ENCODE measurements around the gene IFNG. TPM values are rescaled to one million over a fixed set of nuclear protein-coding genes. Genes with fewer than 3 reads are reported as not detected.
"Not testable (repeated sequence)": the region's sequence is repeated elsewhere in the genome, so short reads cannot be mapped to it uniquely, and the experiment has no call there.

Gene IFNG
- total RNA-seq, result 10 to 100 TPM in 2 of 5 donors, 1 to 10 TPM in 2, under 1 TPM in 1; 0.53 to 11.8 (median 1.6) TPM
- total RNA-seq (2013), result 19.3 TPM
- total RNA-seq, result 0.21 to 3,850 (median 36.1) reads per million in 29 experiments

DNA sequence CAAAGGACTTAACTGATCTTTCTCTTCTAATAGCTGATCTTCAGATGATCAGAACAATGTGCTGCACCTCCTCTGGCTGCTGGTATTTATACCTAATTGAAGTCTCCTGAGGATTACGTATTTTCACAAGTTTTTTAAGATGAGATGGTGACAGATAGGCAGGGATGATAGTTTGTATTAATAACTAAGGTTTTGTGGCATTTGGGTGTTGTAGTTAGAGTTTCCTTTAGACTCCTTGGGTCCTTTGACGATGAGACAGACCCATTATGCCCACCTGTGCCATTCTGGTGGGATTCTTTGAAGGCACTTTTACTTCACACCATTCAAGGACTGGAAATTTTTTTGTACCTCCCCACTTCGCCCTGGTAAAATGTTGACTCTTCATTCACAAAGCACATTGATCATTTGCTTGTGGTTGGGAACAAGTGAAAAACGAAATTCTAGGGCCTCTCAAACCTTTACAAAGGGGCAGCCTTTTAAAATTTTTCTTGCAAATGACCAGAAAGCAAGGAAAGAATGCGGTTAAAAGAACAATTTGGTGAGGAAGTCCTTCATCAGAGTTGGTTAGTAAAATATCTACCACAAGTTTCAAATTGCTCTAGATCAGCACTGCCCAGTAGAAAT is at the start of gene IFNG:
IFNG (minus strand) TSS at position 60 of the 624 bp plus-strand sequence. CDS start 125 bp downstream, outside the sequence.
- ATAC-seq (replicated peaks in 1 of 4), result peak; percentile 30 to 84 (median 58)
- whole genome bisulfite sequencing (ENCODE audit: insufficient coverage), result no CpG with 5 or more reads among the region's 5 CpGs
- no peaks in the 10 kb centered on the region for H3K36me3 Mint-ChIP-seq
- POLR2A ChIA-PET, result no interaction called here
- Histone ChIP-seq H3K36me3 (ENCODE audit: control insufficient read depth in 2 of 2, extremely low read depth in 1 of 2, insufficient read depth in 1 of 2, low read length in 1 of 2) (peaks cover 0 to 3% of the 10 kb centered on the region in 2 donors), H3K4me3 (ENCODE audit: control insufficient read depth in 1 of 2, extremely low read depth in 1 of 2, low read length in 1 of 2) (peak within 1 kb of the TSS in 1 of 2 donors; percentile 30), H3K9me3 (no peaks in the 10 kb centered on the region), H3K4me1 (ENCODE audit: control insufficient read depth in 1 of 2, extremely low read depth in 1 of 2, insufficient read depth in 2 of 2, low read length in 2 of 2) (peaks cover 2 to 4% of the 10 kb centered on the region in 2 experiments), H3K27me3 (replicated peaks in 1 of 2; ENCODE audit: control insufficient read depth in 2 of 2, extremely low read depth in 1 of 2, insufficient read depth in 2 of 2, low read length in 1 of 2) (no peaks in the 10 kb centered on the region), H3K27ac (ENCODE audit: low read length) (peak within 1 kb of the TSS; percentile 50)
- peak in 13 of 35 experiments; percentile 1 to 76 (median 10) for DNase-seq
- CTCF ChIA-PET, result interaction anchor here in 1 of 2 donors (0.7 to 3.3 kb wide), 6 partner anchors 14 to 119 kb away, joined by 3 to 41 read pairs (median 10); no protein-coding TSS in a partner anchor
- no peaks in the 10 kb centered on the region for H3K27me3 Mint-ChIP-seq
- peak within 1 kb of the TSS; percentile 43 to 67 (median 58) for H3K4me3 Mint-ChIP-seq
- H3K27ac Mint-ChIP-seq, result peak within 1 kb of the TSS; percentile 65
- H3K4me1 Mint-ChIP-seq, result peaks cover 8 to 46% (median 42%) of the 10 kb centered on the region in 3 donors
- H3K9me3 Mint-ChIP-seq, result no peaks in the 10 kb centered on the region

DNA sequence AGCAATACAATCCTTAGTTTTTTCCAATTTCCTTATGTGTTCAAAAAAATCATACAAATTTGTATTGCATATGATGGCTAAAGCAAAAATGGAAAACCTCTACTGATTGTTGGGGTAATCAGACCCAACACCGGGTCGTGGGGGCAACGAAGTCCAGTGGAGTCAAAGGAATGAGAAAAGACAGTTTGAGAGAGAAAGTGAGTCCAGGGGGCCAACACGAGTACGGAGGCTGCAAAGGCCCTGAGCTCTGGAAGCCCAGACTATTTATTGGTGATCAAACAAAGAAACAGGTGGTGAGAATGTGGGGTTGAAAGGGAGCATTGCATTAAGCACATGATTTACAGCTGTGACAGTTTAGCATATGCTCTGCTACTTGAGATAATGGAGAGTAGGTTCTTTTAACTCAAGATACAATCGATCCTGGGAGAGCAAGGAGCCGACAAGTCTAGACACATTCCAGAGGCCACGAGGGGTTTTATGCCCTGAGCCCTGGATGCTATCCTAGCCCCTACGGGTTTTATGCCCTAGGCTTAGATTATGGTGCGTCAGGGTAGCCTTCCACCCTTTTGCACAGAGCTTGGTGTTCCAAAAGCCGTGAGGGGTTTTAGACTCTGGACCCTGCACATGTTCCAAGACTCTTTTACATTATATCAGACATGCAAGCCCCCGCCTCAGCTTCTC is 49.6 kb upstream of the IFNG start:
- peaks cover 6 to 15% (median 11%) of the 10 kb centered on the region in 3 donors for H3K4me1 Mint-ChIP-seq
- H3K4me1 ChIP-seq (ENCODE audit: control insufficient read depth in 1 of 2, extremely low read depth in 1 of 2, insufficient read depth in 2 of 2, low read length in 2 of 2); DNase-seq; POLR2A ChIA-PET; ATAC-seq (replicated peaks in 1 of 4); H3K27ac ChIP-seq (ENCODE audit: low read length); H3K9me3 ChIP-seq; H3K4me3 Mint-ChIP-seq; H3K27me3 ChIP-seq (replicated peaks in 1 of 2; ENCODE audit: control insufficient read depth in 2 of 2, extremely low read depth in 1 of 2, insufficient read depth in 2 of 2, low read length in 1 of 2); H3K9me3 Mint-ChIP-seq; H3K4me3 ChIP-seq (ENCODE audit: control insufficient read depth in 1 of 2, extremely low read depth in 1 of 2, low read length in 1 of 2); H3K36me3 ChIP-seq (ENCODE audit: control insufficient read depth in 2 of 2, extremely low read depth in 1 of 2, insufficient read depth in 1 of 2, low read length in 1 of 2); H3K27me3 Mint-ChIP-seq; H3K27ac Mint-ChIP-seq; H3K36me3 Mint-ChIP-seq: not testable (repeated sequence)
- 89% methylated on average over 8 of the region's 12 CpGs for WGBS (ENCODE audit: insufficient coverage)
- CTCF ChIA-PET, result interaction anchor here in 1 of 2 donors (1.4 kb wide), 1 partner anchor 14 kb away, joined by 3 read pairs; no protein-coding TSS in a partner anchor

DNA sequence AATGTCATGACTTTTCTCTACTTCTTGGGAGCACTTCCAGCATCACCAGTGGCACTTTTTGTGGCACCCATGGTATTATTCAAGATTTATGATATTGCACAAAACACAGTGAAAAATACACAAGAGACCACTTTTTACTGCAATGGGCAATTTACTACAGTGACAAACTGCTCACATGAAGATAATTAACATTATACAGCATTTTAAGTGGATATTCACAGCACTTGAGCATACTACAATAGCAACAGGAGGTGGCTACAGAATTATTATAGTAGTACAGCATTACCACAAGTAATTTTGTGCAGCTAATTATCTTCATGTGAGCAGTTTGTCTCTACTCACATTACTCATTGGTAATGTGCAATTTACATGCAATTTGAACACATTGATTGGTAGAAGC is 47.7 kb upstream of the IFNG start:
- CTCF ChIA-PET, result no interaction called here
- POLR2A ChIA-PET, result no interaction called here
- Histone ChIP-seq H3K4me3 (ENCODE audit: control insufficient read depth in 1 of 2, extremely low read depth in 1 of 2, low read length in 1 of 2) (no peak overlapping the region), H3K27ac (ENCODE audit: low read length) (no peak overlapping the region), H3K4me1 (ENCODE audit: control insufficient read depth in 1 of 2, extremely low read depth in 1 of 2, insufficient read depth in 2 of 2, low read length in 2 of 2) (peaks cover 0 to 14% of the 10 kb centered on the region in 2 experiments), H3K27me3 (replicated peaks in 1 of 2; ENCODE audit: control insufficient read depth in 2 of 2, extremely low read depth in 1 of 2, insufficient read depth in 2 of 2, low read length in 1 of 2) (no peaks in the 10 kb centered on the region), H3K36me3 (ENCODE audit: control insufficient read depth in 2 of 2, extremely low read depth in 1 of 2, insufficient read depth in 1 of 2, low read length in 1 of 2) (no peaks in the 10 kb centered on the region), H3K9me3 (no peaks in the 10 kb centered on the region)
- Mint-ChIP-seq H3K27me3 (no peaks in the 10 kb centered on the region), H3K9me3 (no peaks in the 10 kb centered on the region), H3K36me3 (no peaks in the 10 kb centered on the region), H3K4me3 (no peak overlapping the region), H3K4me1 (peaks cover 21 to 30% (median 24%) of the 10 kb centered on the region in 3 donors), H3K27ac (no peak overlapping the region)
- ATAC-seq (replicated peaks in 1 of 4) (no peak), DNase-seq (no peak)

DNA sequence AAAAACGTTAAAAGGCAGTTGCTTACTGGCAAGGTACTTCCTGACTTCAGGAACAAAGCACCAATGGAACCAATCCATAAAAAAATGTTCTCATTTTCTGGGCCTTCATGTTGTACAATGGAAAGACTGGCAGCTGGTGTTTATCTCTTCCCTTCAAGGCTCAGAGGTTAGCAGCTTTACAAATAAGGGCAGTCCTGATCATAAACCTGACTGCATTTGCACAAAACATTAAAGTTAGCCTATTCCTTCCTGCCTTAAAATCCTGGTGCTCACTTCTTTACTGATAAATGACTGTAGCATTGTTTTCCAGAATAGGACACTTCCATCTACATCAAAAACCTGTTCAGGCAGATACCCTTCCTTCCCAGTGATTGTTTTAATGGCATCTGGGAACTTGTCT is 46.9 kb upstream of the IFNG start:
- H3K36me3 Mint-ChIP-seq, result no peaks in the 10 kb centered on the region
- H3K9me3 Mint-ChIP-seq, result no peaks in the 10 kb centered on the region
- no peak for ATAC-seq (replicated peaks in 1 of 4)
- H3K4me1 Mint-ChIP-seq, result peaks cover 18 to 28% (median 20%) of the 10 kb centered on the region in 3 donors
- H3K9me3 ChIP-seq, result no peaks in the 10 kb centered on the region
- H3K27me3 ChIP-seq (replicated peaks in 1 of 2; ENCODE audit: control insufficient read depth in 2 of 2, extremely low read depth in 1 of 2, insufficient read depth in 2 of 2, low read length in 1 of 2), result no peaks in the 10 kb centered on the region
- H3K27ac Mint-ChIP-seq, result no peak overlapping the region
- POLR2A ChIA-PET, result interaction anchor here in 1 of 2 donors (0.6 kb wide), 1 partner anchor 1051 kb away, joined by 3 read pairs; no protein-coding TSS in a partner anchor
- no peak for DNase-seq
- no CpG with 5 or more reads among the region's 1 CpG for WGBS (ENCODE audit: insufficient coverage)
- H3K4me3 Mint-ChIP-seq, result no peak overlapping the region
- peaks cover 0 to 15% of the 10 kb centered on the region in 2 experiments for H3K4me1 ChIP-seq (ENCODE audit: control insufficient read depth in 1 of 2, extremely low read depth in 1 of 2, insufficient read depth in 2 of 2, low read length in 2 of 2)
- H3K4me3 ChIP-seq (ENCODE audit: control insufficient read depth in 1 of 2, extremely low read depth in 1 of 2, low read length in 1 of 2), result no peak overlapping the region
- H3K36me3 ChIP-seq (ENCODE audit: control insufficient read depth in 2 of 2, extremely low read depth in 1 of 2, insufficient read depth in 1 of 2, low read length in 1 of 2), result no peaks in the 10 kb centered on the region
- H3K27ac ChIP-seq (ENCODE audit: low read length), result no peak overlapping the region
- CTCF ChIA-PET, result no interaction called here
- no peaks in the 10 kb centered on the region for H3K27me3 Mint-ChIP-seq

DNA sequence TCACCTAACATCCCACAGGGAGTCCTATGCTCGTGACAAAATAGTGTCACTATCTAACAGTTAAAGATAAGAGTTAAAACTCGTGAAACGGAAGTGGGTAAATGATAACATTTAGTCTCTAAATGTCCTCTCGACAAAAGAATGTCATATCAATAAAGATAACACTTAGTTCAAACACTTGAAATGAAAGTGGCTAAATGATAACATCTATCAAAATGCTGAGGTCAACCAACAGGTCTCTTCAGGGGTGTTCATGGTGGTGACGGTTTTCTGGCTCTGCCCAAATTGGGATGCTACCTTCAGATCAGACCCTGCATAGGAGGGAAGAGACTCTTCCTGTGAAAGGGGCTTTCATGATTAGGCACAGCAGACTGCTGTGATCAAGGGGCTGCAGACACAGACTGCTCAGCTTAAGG is 43.9 kb upstream of the IFNG start:
- Histone ChIP-seq H3K9me3 (no peaks in the 10 kb centered on the region), H3K27me3 (replicated peaks in 1 of 2; ENCODE audit: control insufficient read depth in 2 of 2, extremely low read depth in 1 of 2, insufficient read depth in 2 of 2, low read length in 1 of 2) (no peaks in the 10 kb centered on the region), H3K4me1 (ENCODE audit: control insufficient read depth in 1 of 2, extremely low read depth in 1 of 2, insufficient read depth in 2 of 2, low read length in 2 of 2) (peaks cover 11 to 24% of the 10 kb centered on the region in 2 experiments), H3K36me3 (ENCODE audit: control insufficient read depth in 2 of 2, extremely low read depth in 1 of 2, insufficient read depth in 1 of 2, low read length in 1 of 2) (no peaks in the 10 kb centered on the region), H3K4me3 (ENCODE audit: control insufficient read depth in 1 of 2, extremely low read depth in 1 of 2, low read length in 1 of 2) (no peak overlapping the region), H3K27ac (ENCODE audit: low read length) (no peak overlapping the region)
- ChIA-PET CTCF (interaction anchor here in 1 of 2 donors (0.9 kb wide), 1 partner anchor 23 kb away, joined by 3 read pairs; no protein-coding TSS in a partner anchor), POLR2A (no interaction called here)
- H3K36me3 Mint-ChIP-seq, result no peaks in the 10 kb centered on the region
- peak overlapping the region; percentile 34 to 53 for H3K27ac Mint-ChIP-seq
- H3K4me1 Mint-ChIP-seq, result peaks cover 32 to 46% (median 41%) of the 10 kb centered on the region in 3 donors
- no peaks in the 10 kb centered on the region for H3K9me3 Mint-ChIP-seq
- DNase-seq, result peak in 2 of 35 experiments; percentile 5 to 32
- no peaks in the 10 kb centered on the region for H3K27me3 Mint-ChIP-seq
- no peak overlapping the region for H3K4me3 Mint-ChIP-seq
- ATAC-seq (replicated peaks in 1 of 4), result peak; percentile 47 to 64 (median 52)
- 33% methylated on average over 1 of the region's 5 CpGs for WGBS (ENCODE audit: insufficient coverage)

DNA sequence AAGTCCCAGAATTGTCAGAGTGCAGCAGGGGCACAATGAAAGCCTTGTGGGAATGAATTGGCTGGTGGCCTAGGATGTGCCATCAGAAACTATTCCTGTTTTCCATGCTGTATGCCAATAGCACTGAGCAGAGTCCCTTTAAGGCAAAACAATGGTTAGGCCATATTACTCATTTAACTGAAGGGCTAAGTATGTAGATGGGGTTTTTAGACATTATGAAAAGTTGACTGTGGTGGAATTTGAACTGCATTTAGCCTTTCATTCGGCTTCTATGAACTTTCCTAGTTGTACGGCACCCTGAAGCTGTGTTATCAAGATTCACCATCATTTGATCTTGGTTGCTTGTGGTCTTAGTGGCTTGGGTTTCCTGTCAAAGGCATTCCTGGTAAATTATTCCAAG is 41.3 kb upstream of the IFNG start:
- ChIA-PET CTCF (no interaction called here), POLR2A (no interaction called here)
- no peak overlapping the region for H3K4me3 Mint-ChIP-seq

More for the DNA sequence above, 41.3 kb upstream of the IFNG start:
- 20% methylated on average over 2 of the region's 2 CpGs for WGBS (ENCODE audit: insufficient coverage)
- Histone ChIP-seq H3K9me3 (no peaks in the 10 kb centered on the region), H3K4me1 (ENCODE audit: control insufficient read depth in 1 of 2, extremely low read depth in 1 of 2, insufficient read depth in 2 of 2, low read length in 2 of 2) (peaks cover 11 to 24% of the 10 kb centered on the region in 2 experiments), H3K27me3 (replicated peaks in 1 of 2; ENCODE audit: control insufficient read depth in 2 of 2, extremely low read depth in 1 of 2, insufficient read depth in 2 of 2, low read length in 1 of 2) (no peaks in the 10 kb centered on the region), H3K4me3 (ENCODE audit: control insufficient read depth in 1 of 2, extremely low read depth in 1 of 2, low read length in 1 of 2) (no peak overlapping the region), H3K36me3 (ENCODE audit: control insufficient read depth in 2 of 2, extremely low read depth in 1 of 2, insufficient read depth in 1 of 2, low read length in 1 of 2) (no peaks in the 10 kb centered on the region), H3K27ac (ENCODE audit: low read length) (no peak overlapping the region)
- Mint-ChIP-seq H3K9me3 (no peaks in the 10 kb centered on the region), H3K36me3 (no peaks in the 10 kb centered on the region), H3K4me1 (peaks cover 32 to 47% (median 42%) of the 10 kb centered on the region in 3 donors), H3K27me3 (no peaks in the 10 kb centered on the region), H3K27ac (no peak overlapping the region)
- no peak for DNase-seq
- ATAC-seq (replicated peaks in 1 of 4), result no peak
